KMS-11 (cell line): Measurements from ENCODE around the gene VSIG10L.

Experiments
- H2AFZ ChIP-seq: fragments of 200-600 bp; sonication (generic); 2 replicates; pipeline ENCODE4 v1.6.1; 2016; ENCODE audit warnings: antibody characterized with exemption, mixed run types, low read depth
- H3K27ac ChIP-seq: fragments of 200-600 bp; sonication (generic); 2 replicates; pipeline ENCODE4 v1.6.1; 2016; ENCODE audit warnings: mild to moderate bottlenecking, mixed run types
- H3K27me3 ChIP-seq: fragments of 200-600 bp; sonication (generic); 2 replicates; pipeline ENCODE4 v1.6.1; 2017; ENCODE audit warnings: mild to moderate bottlenecking, low read depth, mixed run types, moderate library complexity; ENCODE audit not compliant: insufficient read depth
- H3K36me3 ChIP-seq: fragments of 200-600 bp; sonication (generic); 2 replicates; pipeline ENCODE4 v1.6.1; 2017; ENCODE audit warnings: mild to moderate bottlenecking, mixed run types; ENCODE audit not compliant: insufficient read depth
- H3K4me1 ChIP-seq: fragments of 200-600 bp; sonication (generic); 2 replicates; pipeline ENCODE4 v1.6.1; 2016; ENCODE audit warnings: mild to moderate bottlenecking, low read depth, mixed run types; ENCODE audit not compliant: poor library complexity, severe bottlenecking
- H3K4me2 ChIP-seq: fragments of 200-600 bp; sonication (generic); 2 replicates; pipeline ENCODE4 v1.7.0; 2016; ENCODE audit warnings: mild to moderate bottlenecking, mixed run types
- H3K4me3 ChIP-seq: fragments of 200-600 bp; sonication (generic); IDR thresholded peaks from 2 replicates; pipeline ENCODE4 v1.6.1; 2017; ENCODE audit warnings: low read depth, low read length, mixed read lengths; ENCODE audit not compliant: insufficient read depth
- H3K79me2 ChIP-seq: fragments of 200-600 bp; sonication (generic); 2 replicates; pipeline ENCODE4 v1.6.1; 2016; ENCODE audit warnings: low read depth, mixed run types; ENCODE audit not compliant: insufficient read depth
- H3K9ac ChIP-seq: fragments of 200-600 bp; sonication (generic); 2 replicates; pipeline ENCODE4 v1.6.1; 2016; ENCODE audit warnings: mild to moderate bottlenecking, mixed run types
- H4K20me1 ChIP-seq: fragments of 200-600 bp; sonication (generic); 2 replicates; pipeline ENCODE4 v1.6.1; 2016; ENCODE audit warnings: mild to moderate bottlenecking, mixed run types; ENCODE audit not compliant: insufficient read depth
- TF ChIP-seq, protein P1 (sequence below): fragments of 200-600 bp; sonication (generic); conservative IDR thresholded peaks from 2 replicates; pipeline ENCODE4 v1.6.1; 2017; ENCODE audit warnings: low read depth, mild to moderate bottlenecking, antibody characterized with exemption, low read length, moderate library complexity, mixed read lengths

Gene VSIG10L

DNA sequence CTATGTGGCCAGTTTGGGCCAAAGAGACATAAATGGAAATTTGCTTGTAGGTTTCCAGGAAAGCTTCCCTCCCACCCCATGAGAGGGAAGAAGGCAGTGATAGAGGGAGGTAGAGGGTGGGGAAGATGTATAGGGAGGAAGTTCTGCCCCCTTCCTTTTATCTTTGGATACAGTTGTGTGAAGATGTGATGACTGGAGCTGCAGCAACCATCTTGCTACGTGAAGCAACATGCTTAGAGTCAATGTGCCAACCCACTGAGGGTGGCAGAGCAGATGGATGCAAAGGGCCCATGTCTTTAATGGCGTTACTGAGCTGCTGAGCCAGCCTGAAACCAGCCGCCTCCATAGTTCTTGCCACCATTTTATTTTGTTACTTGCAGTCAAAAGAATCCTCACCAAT, 10.7 kb downstream of the VSIG10L start:
- TF ChIP-seq, protein P1, sequence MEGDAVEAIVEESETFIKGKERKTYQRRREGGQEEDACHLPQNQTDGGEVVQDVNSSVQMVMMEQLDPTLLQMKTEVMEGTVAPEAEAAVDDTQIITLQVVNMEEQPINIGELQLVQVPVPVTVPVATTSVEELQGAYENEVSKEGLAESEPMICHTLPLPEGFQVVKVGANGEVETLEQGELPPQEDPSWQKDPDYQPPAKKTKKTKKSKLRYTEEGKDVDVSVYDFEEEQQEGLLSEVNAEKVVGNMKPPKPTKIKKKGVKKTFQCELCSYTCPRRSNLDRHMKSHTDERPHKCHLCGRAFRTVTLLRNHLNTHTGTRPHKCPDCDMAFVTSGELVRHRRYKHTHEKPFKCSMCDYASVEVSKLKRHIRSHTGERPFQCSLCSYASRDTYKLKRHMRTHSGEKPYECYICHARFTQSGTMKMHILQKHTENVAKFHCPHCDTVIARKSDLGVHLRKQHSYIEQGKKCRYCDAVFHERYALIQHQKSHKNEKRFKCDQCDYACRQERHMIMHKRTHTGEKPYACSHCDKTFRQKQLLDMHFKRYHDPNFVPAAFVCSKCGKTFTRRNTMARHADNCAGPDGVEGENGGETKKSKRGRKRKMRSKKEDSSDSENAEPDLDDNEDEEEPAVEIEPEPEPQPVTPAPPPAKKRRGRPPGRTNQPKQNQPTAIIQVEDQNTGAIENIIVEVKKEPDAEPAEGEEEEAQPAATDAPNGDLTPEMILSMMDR: no peak
- no peak overlapping the region for H2AFZ ChIP-seq
- H4K20me1 ChIP-seq: no peaks in the 10 kb centered on the region
- no peaks in the 10 kb centered on the region for H3K27me3 ChIP-seq
- no peak overlapping the region for H3K9ac ChIP-seq
- H3K36me3 ChIP-seq: no peaks in the 10 kb centered on the region
- H3K79me2 ChIP-seq: no peaks in the 10 kb centered on the region
- no peak overlapping the region for H3K4me2 ChIP-seq
- no peak overlapping the region for H3K27ac ChIP-seq
- H3K4me3 ChIP-seq: no peak overlapping the region
- no peaks in the 10 kb centered on the region for H3K4me1 ChIP-seq

DNA sequence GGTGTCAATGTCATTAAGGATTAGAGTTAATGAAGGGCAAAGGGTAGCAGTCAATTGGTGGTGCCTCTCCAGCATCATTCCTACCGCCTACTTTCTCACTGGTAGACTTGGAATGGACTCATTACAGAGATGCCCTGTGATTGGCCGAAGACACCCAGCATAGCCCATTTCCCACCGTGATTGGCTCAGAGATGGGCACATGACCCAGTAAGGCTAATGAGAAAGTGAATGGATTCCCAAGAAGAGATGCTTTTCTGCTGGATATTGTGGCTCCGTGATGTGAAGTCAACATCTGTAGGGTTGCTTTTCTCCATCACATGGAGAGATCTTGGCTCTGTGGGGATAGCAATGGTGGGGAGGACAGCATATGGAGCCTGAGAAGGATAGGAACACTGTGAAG, 11.6 kb downstream of the VSIG10L start:
- Histone ChIP-seq H3K4me2 (no peak overlapping the region), H2AFZ (no peak overlapping the region), H3K27me3 (no peaks in the 10 kb centered on the region), H3K36me3 (no peaks in the 10 kb centered on the region), H3K4me1 (no peaks in the 10 kb centered on the region), H3K4me3 (no peak overlapping the region), H3K27ac (no peak overlapping the region), H3K9ac (no peak overlapping the region), H3K79me2 (no peaks in the 10 kb centered on the region), H4K20me1 (no peaks in the 10 kb centered on the region)
- TF ChIP-seq, protein P1: no peak

DNA sequence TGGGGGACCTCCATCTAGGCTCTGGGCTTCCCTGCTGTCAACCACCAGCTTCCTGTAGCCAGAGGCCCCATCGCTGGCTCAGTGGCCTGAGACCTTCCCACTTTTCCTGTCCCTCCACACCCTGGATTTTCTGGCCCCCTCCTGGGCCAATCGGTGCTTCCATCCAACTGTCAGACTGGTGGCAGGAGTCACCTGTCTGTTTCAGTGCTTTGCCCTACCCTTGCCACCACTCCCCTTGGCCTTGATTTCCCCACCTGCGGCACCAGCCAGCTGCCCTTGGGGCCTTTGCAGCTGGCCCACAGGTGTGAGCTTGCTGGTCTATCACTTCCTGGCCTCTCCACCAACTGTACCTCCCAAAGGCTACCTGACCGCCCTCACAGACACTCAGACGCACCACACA, 12.5 kb downstream of the VSIG10L start:
- no peaks in the 10 kb centered on the region for H4K20me1 ChIP-seq
- no peaks in the 10 kb centered on the region for H3K36me3 ChIP-seq

DNA sequence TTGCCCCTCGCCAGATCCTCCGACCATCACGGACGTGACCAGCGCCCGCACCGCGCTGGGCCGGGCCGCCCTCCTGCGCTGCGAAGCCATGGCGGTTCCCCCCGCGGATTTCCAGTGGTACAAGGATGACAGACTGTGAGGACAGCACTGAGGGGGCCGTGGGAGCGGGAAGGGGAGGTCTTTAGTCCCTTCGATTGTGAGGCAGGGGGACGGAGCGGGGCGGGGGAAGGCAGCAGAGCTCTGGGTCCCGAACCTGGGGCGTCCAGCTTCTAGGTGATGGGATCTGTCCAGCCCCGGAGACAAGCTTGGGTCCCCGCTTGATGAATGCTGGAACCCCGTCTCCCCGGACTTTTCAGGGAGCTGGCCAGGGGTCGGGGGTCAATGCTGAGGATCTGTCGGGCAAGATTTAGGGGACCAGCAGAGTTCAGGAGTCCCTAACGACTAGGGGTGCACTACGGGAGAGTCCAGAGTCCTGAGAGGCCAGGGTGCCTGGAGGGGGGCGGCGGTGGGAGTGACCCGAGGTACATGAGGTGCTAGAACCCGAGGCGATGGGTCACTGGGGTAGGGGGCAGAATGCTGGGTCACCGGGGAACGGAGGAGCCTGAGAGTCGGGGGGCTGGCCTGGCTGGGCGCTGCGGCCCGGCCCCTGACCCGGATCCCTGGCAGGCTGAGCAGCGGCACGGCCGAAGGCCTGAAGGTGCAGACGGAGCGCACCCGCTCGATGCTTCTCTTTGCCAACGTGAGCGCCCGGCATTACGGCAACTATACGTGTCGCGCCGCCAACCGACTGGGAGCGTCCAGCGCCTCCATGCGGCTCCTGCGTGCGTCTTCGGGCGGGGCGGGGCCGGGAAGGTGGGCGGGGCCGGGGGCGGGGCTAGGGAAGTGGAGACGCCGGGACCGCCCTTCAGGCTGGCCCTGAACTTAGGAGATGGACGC, 14.6 kb downstream of the VSIG10L start:
- no peaks in the 10 kb centered on the region for H3K79me2 ChIP-seq

More for the DNA sequence above, 12.5 kb downstream of the VSIG10L start:
- TF ChIP-seq, protein P1: no peak
- Histone ChIP-seq H2AFZ (no peak overlapping the region), H3K4me3 (no peak overlapping the region), H3K27me3 (no peaks in the 10 kb centered on the region), H3K4me1 (no peaks in the 10 kb centered on the region), H3K4me2 (no peak overlapping the region), H3K9ac (no peak overlapping the region), H3K27ac (no peak overlapping the region), H3K79me2 (no peaks in the 10 kb centered on the region)

More for the DNA sequence above, 14.6 kb downstream of the VSIG10L start:
- no peak overlapping the region for H3K9ac ChIP-seq
- H4K20me1 ChIP-seq: no peaks in the 10 kb centered on the region
- H3K4me2 ChIP-seq: no peak overlapping the region
- no peak overlapping the region for H3K27ac ChIP-seq
- H3K4me1 ChIP-seq: no peaks in the 10 kb centered on the region
- H3K36me3 ChIP-seq: no peaks in the 10 kb centered on the region
- TF ChIP-seq, protein P1: no peak
- no peaks in the 10 kb centered on the region for H3K27me3 ChIP-seq
- H2AFZ ChIP-seq: no peak overlapping the region
- H3K4me3 ChIP-seq: no peak overlapping the region
